Measurements from ENCODE around the gene GNAQ.

GRCh38 chr9:77831781-77832180 lies 199.8 kb downstream of the GNAQ start:
- no peak for TF ChIP-seq CTCF (conservative IDR thresholded peaks at IDR 0.05; ENCODE audit: low read depth, low read length)
- TF ChIP-seq RAD21 (IDR thresholded peaks at IDR 0.05; ENCODE audit: low read length): no peak
- no peak for TF ChIP-seq POLR2A (IDR thresholded peaks at IDR 0.05; ENCODE audit: low read depth, low read length)
- no peak for TF ChIP-seq CHD1 (IDR thresholded peaks at IDR 0.05; ENCODE audit: low read depth, low read length)
- TF ChIP-seq MXI1 (IDR thresholded peaks at IDR 0.05; ENCODE audit: borderline replicate concordance, low read depth, low read length): no peak
- no peak for TF ChIP-seq RCOR1 (IDR thresholded peaks at IDR 0.05; ENCODE audit: insufficient replicate concordance, low read length)
- no peak for TF ChIP-seq RFX5 (IDR thresholded peaks at IDR 0.05; ENCODE audit: low read depth, low read length)
- no peak for TF ChIP-seq CEBPB (IDR thresholded peaks at IDR 0.05; ENCODE audit: low read depth, low read length)
- no peak for TF ChIP-seq BHLHE40 (IDR thresholded peaks at IDR 0.05; ENCODE audit: low read depth, low read length)
- no peak for TF ChIP-seq SMC3 (IDR thresholded peaks at IDR 0.05; ENCODE audit: low read depth, low read length)

Measured in IMR-90 (cell line).